GM18870 (cell line): ENCODE measurements around the gene SST.
A peak's percentile ranks its signal among the peaks of the same experiment; 100 is the strongest.

Source experiments
- ATAC-seq: cut with Tn5 transposase; IDR thresholded peaks from one replicate; pipeline ENCODE4 v1.9.1; 2021; ENCODE audit warnings: moderate library complexity; ENCODE audit not compliant: unreplicated experiment

The SST gene

GRCh38 chr3:187669675-187670504, at the start of gene SST:
TSS of gene SST (minus strand) at chr3:187670394. CDS start at chr3:187670291, 103 bp downstream.
- no peak for ATAC-seq

GRCh38 chr3:187719628-187720336, 49.6 kb upstream of the SST start:
- no peak for ATAC-seq

GRCh38 chr3:187718802-187719201, 48.6 kb upstream of the SST start:
- ATAC-seq: no peak

- no peak for ATAC-seq
Measured at GRCh38 chr3:187717572-187717971, 47.4 kb upstream of the SST start.

DNA sequence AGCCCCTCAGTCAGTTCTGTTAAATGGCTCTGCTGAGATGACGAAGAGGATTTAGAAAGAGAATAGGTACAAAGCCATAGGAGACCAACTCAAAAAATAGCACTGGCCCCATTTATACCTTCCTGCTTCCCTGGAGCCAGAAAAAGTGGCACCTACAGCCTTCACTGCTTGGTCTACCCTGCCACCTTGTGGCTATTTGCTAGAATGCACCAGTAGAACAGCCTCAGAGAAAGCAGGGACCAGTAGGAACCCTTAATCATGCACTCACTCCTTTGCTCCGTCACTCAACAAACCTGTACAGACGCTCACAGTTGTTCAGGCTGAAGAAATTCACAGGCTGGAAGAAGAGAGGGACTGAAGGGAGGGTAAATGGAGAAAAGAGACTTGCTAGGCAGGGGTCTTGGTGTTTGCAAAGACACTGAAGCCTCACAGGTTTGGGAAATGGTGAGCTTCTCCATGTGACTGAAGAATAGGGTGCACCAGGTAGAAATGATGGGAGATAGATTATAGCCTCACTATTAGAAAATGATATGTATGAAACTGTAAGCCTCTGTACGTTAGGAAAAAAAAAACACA, 44.3 kb upstream of the SST start:
- peak; percentile 74 for ATAC-seq

- no peak for ATAC-seq
Measured at GRCh38 chr3:187713504-187713903, 43.3 kb upstream of the SST start.

DNA sequence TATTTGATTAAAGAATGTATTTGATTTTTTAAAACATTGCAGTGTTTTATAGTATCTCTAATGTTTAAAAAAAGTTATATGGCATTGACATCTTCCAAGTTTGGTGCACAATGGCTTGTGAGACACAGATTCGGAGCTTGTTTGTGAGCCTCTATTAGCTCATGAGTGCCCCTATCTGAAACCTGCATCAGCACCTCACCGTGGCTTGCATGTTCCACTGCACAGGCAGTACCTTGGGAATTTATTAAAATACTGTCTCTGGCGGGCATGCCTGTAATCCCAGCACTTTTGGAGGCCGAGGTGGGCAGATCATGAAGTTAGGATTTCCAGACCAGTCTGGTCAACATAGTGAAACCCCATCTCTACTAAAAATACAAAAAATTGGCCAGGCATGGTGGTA, 39.0 kb upstream of the SST start:
- no peak for ATAC-seq

DNA sequence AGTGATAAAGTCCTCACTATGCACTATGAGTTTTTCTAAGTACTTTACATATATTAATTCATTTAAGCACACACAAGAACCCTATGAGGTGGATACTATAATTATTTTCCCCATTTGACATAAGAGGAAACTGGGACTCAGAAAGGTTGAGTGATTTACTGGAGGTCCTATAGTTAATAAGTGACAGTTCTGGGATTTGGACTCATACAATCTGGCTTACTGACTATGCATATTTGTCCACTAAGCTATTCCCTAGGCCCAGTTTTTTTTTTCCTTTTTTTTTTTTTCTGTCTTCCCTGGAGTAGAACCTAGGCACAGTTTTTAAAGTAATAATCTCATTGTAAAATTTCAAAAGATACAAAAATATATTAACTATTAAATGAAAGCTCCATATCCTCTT, 38.5 kb upstream of the SST start:
- no peak for ATAC-seq

GRCh38 chr3:187706971-187707370, 36.8 kb upstream of the SST start:
- ATAC-seq: no peak

- no peak for ATAC-seq
Measured at GRCh38 chr3:187705164-187705563, 35.0 kb upstream of the SST start.

DNA sequence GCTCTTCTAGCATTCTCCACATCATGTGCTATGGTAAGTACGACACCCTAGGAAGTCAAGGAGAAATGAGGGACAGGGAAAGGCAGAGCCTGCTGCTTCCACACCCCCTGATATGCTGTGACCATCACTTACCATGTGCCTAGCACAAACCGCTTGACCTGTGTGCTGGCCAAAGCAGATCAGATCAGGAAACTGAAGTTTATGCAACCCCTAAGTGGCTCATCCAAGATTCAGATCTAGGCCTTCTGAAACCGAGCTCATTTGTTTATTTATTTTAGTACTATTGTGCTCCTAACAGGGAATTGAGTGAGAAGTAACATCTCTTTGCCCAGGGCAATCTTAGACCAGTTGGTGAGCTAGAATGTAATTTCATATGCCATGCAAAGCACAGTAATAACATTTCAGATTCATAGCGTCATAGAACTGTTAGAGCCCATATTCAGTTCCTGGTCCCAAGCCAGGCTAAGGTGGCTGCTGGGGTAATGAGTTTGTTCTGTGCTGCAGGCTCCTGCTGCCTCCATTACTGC, 32.4 kb upstream of the SST start, which contains the start of gene RTP2:
Gene RTP2, minus strand, starts transcription at position 51 of the 527 bp plus-strand sequence. CDS start 429 bp downstream, outside the sequence.
- no peak for ATAC-seq

DNA sequence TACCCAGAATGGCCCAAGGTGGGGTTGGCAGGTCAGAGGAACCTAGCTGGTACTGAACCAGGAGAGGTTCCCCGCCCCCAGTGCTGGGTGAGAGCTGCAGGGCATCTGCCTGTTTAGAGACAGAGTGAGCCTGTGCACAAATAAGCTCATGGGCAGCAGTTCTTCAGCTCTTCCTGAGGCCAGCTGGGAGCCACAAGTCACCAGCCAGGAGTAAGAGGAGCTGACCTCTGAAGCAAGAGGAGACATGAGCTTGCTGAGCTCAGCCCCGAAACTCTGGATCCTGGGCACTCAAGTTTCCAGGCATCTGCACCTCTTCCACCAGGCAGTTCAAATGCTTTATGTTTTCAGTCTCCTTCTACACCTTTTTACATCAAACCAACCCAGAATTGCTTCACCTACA, 30.1 kb upstream of the SST start:
- ATAC-seq: no peak

GRCh38 chr3:187698499-187699399, 28.6 kb upstream of the SST start:
- no peak for ATAC-seq

GRCh38 chr3:187696021-187696420, 25.8 kb upstream of the SST start:
- no peak for ATAC-seq

- no peak for ATAC-seq
Measured at GRCh38 chr3:187695449-187695848, 25.3 kb upstream of the SST start.

DNA sequence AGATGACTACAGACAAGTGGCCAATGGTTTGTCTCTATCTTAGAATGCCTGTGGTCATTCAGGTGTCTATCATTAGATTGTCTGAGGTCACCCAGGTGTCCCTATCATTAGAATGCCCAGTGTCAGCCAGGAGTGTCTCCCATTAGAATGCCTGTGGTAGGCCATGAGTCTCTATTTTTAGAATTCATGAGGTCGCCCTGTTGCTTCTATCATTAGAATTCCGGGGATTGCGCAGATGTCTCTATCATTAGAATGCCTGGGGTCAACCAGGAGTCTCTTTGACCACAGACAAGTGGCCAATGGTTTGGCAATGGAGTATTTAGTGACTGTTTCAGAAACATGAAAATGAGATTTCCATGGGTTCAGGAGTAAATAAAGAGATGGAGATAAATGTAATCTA, 24.6 kb upstream of the SST start:
- no peak for ATAC-seq

GRCh38 chr3:187693431-187693830, 23.2 kb upstream of the SST start:
- no peak for ATAC-seq

DNA sequence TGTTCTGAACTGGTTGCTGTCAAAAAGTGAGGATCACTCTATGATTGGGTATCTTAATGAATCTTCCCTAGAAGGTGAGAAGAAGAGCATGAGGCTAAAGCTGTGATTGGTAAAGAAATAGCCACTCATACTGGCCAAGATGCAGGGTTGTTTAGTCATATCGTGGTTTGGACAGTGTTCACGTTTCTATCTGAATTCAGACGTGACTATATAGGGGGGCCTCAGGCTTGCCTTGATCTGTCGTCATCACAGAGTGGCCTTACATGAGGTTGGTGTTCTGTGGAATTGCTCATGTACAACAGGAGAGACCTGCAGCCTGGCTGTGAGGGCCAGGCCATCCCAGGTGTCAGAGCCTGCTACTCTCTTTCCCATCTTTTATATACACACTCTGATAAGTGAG, 19.8 kb upstream of the SST start:
- no peak for ATAC-seq

DNA sequence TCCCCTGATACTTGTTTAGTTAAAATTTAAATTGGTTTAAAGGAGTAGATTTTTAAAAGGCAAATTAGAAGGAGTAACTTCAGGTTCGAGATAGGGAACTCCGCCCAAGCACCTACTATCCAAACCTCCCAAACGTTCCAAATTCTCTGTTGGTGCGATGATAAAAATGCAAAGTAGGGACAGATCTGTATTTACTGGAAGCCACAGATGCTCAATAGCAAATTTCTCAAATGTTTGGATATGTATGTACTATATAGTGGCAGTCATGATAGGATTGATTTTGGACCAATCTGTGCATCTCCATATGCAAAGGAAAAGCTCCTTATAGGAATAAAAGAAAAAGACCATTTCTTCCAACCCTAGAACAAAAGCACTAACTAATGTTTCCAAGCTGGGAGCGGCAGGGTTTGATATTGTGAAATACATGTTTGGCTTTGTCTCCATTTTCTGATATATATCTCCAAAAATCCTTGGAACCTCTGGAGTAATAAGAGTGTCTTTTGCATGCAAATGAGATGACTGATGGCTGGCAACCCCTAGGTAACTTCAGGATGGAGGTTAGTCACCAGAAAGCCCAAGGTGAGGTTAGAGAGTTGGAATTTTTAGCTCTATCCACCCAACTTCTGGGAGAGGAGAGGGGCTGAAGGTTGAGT, 16.6 kb upstream of the SST start:
- no peak for ATAC-seq

- ATAC-seq: no peak
Measured at GRCh38 chr3:187685948-187686347, 15.8 kb upstream of the SST start.
